Fibroblast of lung (primary cell): ENCODE data around the gene POLQ. TPM values are rescaled to one million over a fixed set of nuclear protein-coding genes. Genes with fewer than 3 reads are reported as not detected.

Source experiments
- DNase-seq, 2 donors: peaks; one replicate each; pipeline versions ENCODE4 v3.0.0 to v3.0.0-alpha.2; 2010; ENCODE audit warnings: low read depth in 2 of 2
- H2AFZ ChIP-seq: 2 replicates; pipeline ENCODE4 v1.5.1; 2012; ENCODE audit warnings: low read length, control low read depth, inconsistent platforms
- H3K27ac ChIP-seq: 2 replicates; pipeline ENCODE4 v1.5.1; 2011; ENCODE audit warnings: low read length, control low read depth; ENCODE audit not compliant: insufficient read depth
- H3K27me3 ChIP-seq: 2 replicates; pipeline ENCODE4 v1.5.1; 2011; ENCODE audit warnings: mild to moderate bottlenecking, low read length; ENCODE audit not compliant: control insufficient read depth, insufficient read depth
- H3K36me3 ChIP-seq: 2 replicates; pipeline ENCODE4 v1.5.1; 2011; ENCODE audit warnings: low read length; ENCODE audit not compliant: control insufficient read depth, insufficient read depth
- H3K4me1 ChIP-seq: 2 replicates; pipeline ENCODE4 v1.5.1; 2011; ENCODE audit warnings: low read length; ENCODE audit not compliant: control insufficient read depth, insufficient read depth; ENCODE audit errors: extremely low read depth
- H3K4me2 ChIP-seq: 2 replicates; pipeline ENCODE4 v1.5.1; 2011; ENCODE audit warnings: low read length, control low read depth; ENCODE audit not compliant: insufficient read depth; ENCODE audit errors: extremely low read depth
- H3K4me3 ChIP-seq, 4 experiments: fragments of 200-600 bp in 1 of 4; sonication (generic) in 1 of 4; replicated peaks in 1 of 4; 2 replicates each; pipeline ENCODE4 v1.5.1; 2011 to 2016; ENCODE audit warnings: low read length in 4 of 4, low read depth in 3 of 4, mild to moderate bottlenecking in 3 of 4, control low read depth in 2 of 4, inconsistent platforms in 1 of 4, mixed read lengths in 1 of 4; ENCODE audit not compliant: insufficient read depth in 1 of 4; ENCODE audit errors: control extremely low read depth in 1 of 4
- H3K79me2 ChIP-seq: 2 replicates; pipeline ENCODE4 v1.5.1; 2012; ENCODE audit warnings: mild to moderate bottlenecking, low read length, inconsistent platforms; ENCODE audit not compliant: control insufficient read depth, insufficient read depth
- H3K9ac ChIP-seq: 2 replicates; pipeline ENCODE4 v1.5.1; 2011; ENCODE audit warnings: mild to moderate bottlenecking, low read length, control low read depth; ENCODE audit not compliant: insufficient read depth
- H3K9me3 ChIP-seq: 2 replicates; pipeline ENCODE4 v1.5.1; 2012; ENCODE audit warnings: low read depth, low read length; ENCODE audit not compliant: control insufficient read depth, insufficient read depth
- H4K20me1 ChIP-seq: 2 replicates; pipeline ENCODE4 v1.5.1; 2011; ENCODE audit warnings: low read length; ENCODE audit not compliant: control insufficient read depth, insufficient read depth; ENCODE audit errors: extremely low read depth
- EZH2 ChIP-seq: IDR thresholded peaks from 2 replicates; pipeline ENCODE4 v1.5.1; 2012; ENCODE audit warnings: low read length, control low read depth, mild to moderate bottlenecking; ENCODE audit errors: missing control alignments
- polyA plus RNA-seq, 2 donors: library from polyadenylated mRNA; depleted of rRNA in 1 of 2; stranded (reverse) in 1 of 2; unstranded in 1 of 2; fragments of >200 nt; gene quantifications; 2 replicates each; pipeline ENCODE4 v1.2.1, GENCODE V29; 2011 to 2012; ENCODE audit warnings: missing spikeins in 1 of 2
- total RNA-seq: library from RNA; depleted of rRNA; stranded (reverse); fragments of >200 nt; gene quantifications from 2 replicates; pipeline ENCODE4 v1.2.1, GENCODE V29; 2014
- TF ChIP-seq, protein P1 (sequence below), 2 donors: IDR thresholded peaks in 1 of 2; conservative IDR thresholded peaks in 1 of 2; 1 replicate in 1 of 2; 2 replicates in 1 of 2; pipeline ENCODE4 v1.5.1; 2011 to 2012; ENCODE audit warnings: low read length in 2 of 2, control low read depth in 1 of 2, inconsistent platforms in 1 of 2, low read depth in 1 of 2, mild to moderate bottlenecking in 1 of 2

The POLQ gene
- total and polyA plus RNA-seq, 2 donors (not counting 1 experiment from before 2014, with no cell fraction given), result 1.1 to 4.1 TPM

- Histone ChIP-seq H3K36me3 (no peaks in the 10 kb centered on the region), H3K4me1 (peaks cover 3% of the 10 kb centered on the region), H3K79me2 (no peaks in the 10 kb centered on the region), H3K27me3 (no peaks in the 10 kb centered on the region), H3K9ac (no peak overlapping the region), H2AFZ (no peak overlapping the region), H3K4me2 (no peak overlapping the region), H4K20me1 (no peaks in the 10 kb centered on the region), H3K27ac (peak overlapping the region; percentile 67), H3K9me3 (no peaks in the 10 kb centered on the region), H3K4me3 (no peak overlapping the region)
- peak; percentile 15 to 49 for DNase-seq
- TF ChIP-seq, protein P1, sequence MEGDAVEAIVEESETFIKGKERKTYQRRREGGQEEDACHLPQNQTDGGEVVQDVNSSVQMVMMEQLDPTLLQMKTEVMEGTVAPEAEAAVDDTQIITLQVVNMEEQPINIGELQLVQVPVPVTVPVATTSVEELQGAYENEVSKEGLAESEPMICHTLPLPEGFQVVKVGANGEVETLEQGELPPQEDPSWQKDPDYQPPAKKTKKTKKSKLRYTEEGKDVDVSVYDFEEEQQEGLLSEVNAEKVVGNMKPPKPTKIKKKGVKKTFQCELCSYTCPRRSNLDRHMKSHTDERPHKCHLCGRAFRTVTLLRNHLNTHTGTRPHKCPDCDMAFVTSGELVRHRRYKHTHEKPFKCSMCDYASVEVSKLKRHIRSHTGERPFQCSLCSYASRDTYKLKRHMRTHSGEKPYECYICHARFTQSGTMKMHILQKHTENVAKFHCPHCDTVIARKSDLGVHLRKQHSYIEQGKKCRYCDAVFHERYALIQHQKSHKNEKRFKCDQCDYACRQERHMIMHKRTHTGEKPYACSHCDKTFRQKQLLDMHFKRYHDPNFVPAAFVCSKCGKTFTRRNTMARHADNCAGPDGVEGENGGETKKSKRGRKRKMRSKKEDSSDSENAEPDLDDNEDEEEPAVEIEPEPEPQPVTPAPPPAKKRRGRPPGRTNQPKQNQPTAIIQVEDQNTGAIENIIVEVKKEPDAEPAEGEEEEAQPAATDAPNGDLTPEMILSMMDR (conservative IDR thresholded peaks at IDR 0.05 in 1 of 2, IDR thresholded peaks at IDR 0.05 in 1 of 2; ENCODE audit: low read depth in 1 of 2, low read length in 2 of 2), result no peak
- no peak for TF ChIP-seq EZH2
Observed at GRCh38 chr3:121483290-121483689, 62.5 kb downstream of the POLQ start.

DNA sequence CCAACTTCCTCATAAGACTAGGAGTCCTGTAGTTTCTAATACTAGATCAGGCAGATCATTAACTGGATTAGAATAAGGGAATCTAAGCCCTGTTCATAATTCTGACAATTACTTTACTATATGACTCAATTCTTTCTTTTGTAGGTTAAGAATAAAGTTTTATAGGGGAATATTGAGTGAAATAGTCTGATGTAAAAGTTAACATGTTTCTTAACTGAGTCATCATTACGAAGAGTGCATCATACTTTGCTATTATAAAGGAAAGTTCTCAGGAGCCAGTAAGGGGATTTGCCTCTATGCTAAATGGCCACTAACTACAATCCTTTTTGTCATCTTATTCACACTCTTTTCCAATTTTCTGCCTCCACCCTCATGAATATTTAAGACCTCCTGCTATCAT lies 63.1 kb downstream of the POLQ start:
- TF ChIP-seq EZH2, result no peak
- TF ChIP-seq, protein P1 (conservative IDR thresholded peaks at IDR 0.05 in 1 of 2, IDR thresholded peaks at IDR 0.05 in 1 of 2; ENCODE audit: low read depth in 1 of 2, low read length in 2 of 2), result no peak
- no peaks in the 10 kb centered on the region for H3K9me3 ChIP-seq
- H3K4me2 ChIP-seq, result no peak overlapping the region
- no peaks in the 10 kb centered on the region for H3K36me3 ChIP-seq
- no peak overlapping the region for H3K9ac ChIP-seq
- no peaks in the 10 kb centered on the region for H3K27me3 ChIP-seq
- peak; percentile 81 to 85 for DNase-seq
- H3K27ac ChIP-seq, result peak overlapping the region; percentile 67
- no peak overlapping the region for H2AFZ ChIP-seq
- H3K79me2 ChIP-seq, result no peaks in the 10 kb centered on the region
- H4K20me1 ChIP-seq, result no peaks in the 10 kb centered on the region
- H3K4me1 ChIP-seq, result peaks cover 3% of the 10 kb centered on the region
- no peak overlapping the region for H3K4me3 ChIP-seq

- no peak overlapping the region for H2AFZ ChIP-seq
- peaks cover 3% of the 10 kb centered on the region for H3K4me1 ChIP-seq
- H3K27me3 ChIP-seq, result no peaks in the 10 kb centered on the region
- no peak overlapping the region for H3K4me2 ChIP-seq
- H3K36me3 ChIP-seq, result no peaks in the 10 kb centered on the region
- no peaks in the 10 kb centered on the region for H3K79me2 ChIP-seq
- no peak overlapping the region for H3K4me3 ChIP-seq
- H3K27ac ChIP-seq, result peak overlapping the region; percentile 44
- no peak for TF ChIP-seq EZH2
- TF ChIP-seq, protein P1 (conservative IDR thresholded peaks at IDR 0.05 in 1 of 2, IDR thresholded peaks at IDR 0.05 in 1 of 2; ENCODE audit: low read depth in 1 of 2, low read length in 2 of 2), result no peak
- H3K9me3 ChIP-seq, result no peaks in the 10 kb centered on the region
- no peaks in the 10 kb centered on the region for H4K20me1 ChIP-seq
- no peak overlapping the region for H3K9ac ChIP-seq
- peak; percentile 28 to 73 for DNase-seq
Observed at GRCh38 chr3:121481106-121481880, 64.5 kb downstream of the POLQ start.
